Right ventricle myocardium superior (tissue), 1 donor: ENCODE data around the gene HAO1. TPM values are rescaled to one million over a fixed set of nuclear protein-coding genes. Genes with fewer than 3 reads are reported as not detected.
"Not testable (repeated sequence)": the region's sequence is repeated elsewhere in the genome, so short reads cannot be mapped to it uniquely, and the experiment has no call there.

Source experiments
- ATAC-seq: fragments of 200-7000 bp; cut with Tn5 transposase; one replicate; pipeline ENCODE4 v1.9.1; 2020; ENCODE audit warnings: mild to moderate bottlenecking; ENCODE audit not compliant: poor library complexity
- DNase-seq: peaks from one replicate; pipeline ENCODE4 v3.0.0-alpha.2; 2020
- intact Hi-C: fragments of 100-400 bp; cut with DNase I; formaldehyde crosslinking; loops from one replicate; pipeline ENCODE4 v1.11.2; 2022
- total RNA-seq: library from RNA; stranded (reverse); fragmentation: NEBNext Ultra II Directional; extraction: Animal tissue kit (Norgen Biotek cat#: 25700); gene quantifications from one replicate; pipeline ENCODE4 v1.2.1, GENCODE V29; 2021
- donor health status: DM: no; HTN: yes; CAD: no; lungs with severe emphysema.

Gene HAO1
- total RNA-seq, 1 donor from 2014 or later, result not detected

- intact Hi-C loops, result no loop called here
- ATAC-seq, result no peak
- DNase-seq, result no peak
These were observed 60.4 kb downstream of the HAO1 start for GRCh38 chr20:7879883-7880282.

- ATAC-seq, result no peak
- intact Hi-C loops, result no loop called here
- DNase-seq, result no peak
These were observed 72.2 kb downstream of the HAO1 start for GRCh38 chr20:7868108-7868507.

- DNase-seq (no peak), ATAC-seq (no peak)
- intact Hi-C loops, result no loop called here
These were observed 74.0 kb downstream of the HAO1 start for GRCh38 chr20:7866285-7866684.

GRCh38 chr20:7859356-7859802, 80.9 kb downstream of the HAO1 start:
- DNase-seq (no peak), ATAC-seq (peak; percentile 55)
- intact Hi-C loops, result no loop called here

- DNase-seq, result no peak
- intact Hi-C loops, result no loop called here
- no peak for ATAC-seq
These were observed 81.5 kb downstream of the HAO1 start for GRCh38 chr20:7858734-7859250.

GRCh38 chr20:7856756-7857155, 83.5 kb downstream of the HAO1 start:
- DNase-seq (no peak), ATAC-seq (no peak)
- intact Hi-C loops, result no loop called here

GRCh38 chr20:7855545-7855944, 84.7 kb downstream of the HAO1 start:
- intact Hi-C loops, result no loop called here
- DNase-seq, result no peak

GRCh38 chr20:7853493-7853892, 86.8 kb downstream of the HAO1 start:
- intact Hi-C loops, result no loop called here
- DNase-seq, result no peak
- ATAC-seq, result no peak

More at GRCh38 chr20:7855545-7855944, 84.7 kb downstream of the HAO1 start:
- ATAC-seq, result no peak

GRCh38 chr20:7850775-7851490, 89.3 kb downstream of the HAO1 start:
- no peak for DNase-seq
- no peak for ATAC-seq
- intact Hi-C loops, result no loop called here

GRCh38 chr20:7849675-7850074, 90.6 kb downstream of the HAO1 start:
- no peak for ATAC-seq
- intact Hi-C loops, result no loop called here
- DNase-seq, result no peak

- DNase-seq (no peak), ATAC-seq (no peak)
- intact Hi-C loops, result no loop called here
These were observed 91.9 kb downstream of the HAO1 start for GRCh38 chr20:7848351-7848750.

GRCh38 chr20:7843613-7844012, 96.6 kb downstream of the HAO1 start:
- intact Hi-C loops, result no loop called here
- ATAC-seq (no peak), DNase-seq (peak; percentile 46)

GRCh38 chr20:7841971-7842310, 98.3 kb downstream of the HAO1 start:
- intact Hi-C loops, result no loop called here
- peak; percentile 46 for DNase-seq
- ATAC-seq, result peak; percentile 86

- intact Hi-C loops, result no loop called here
- DNase-seq (peak; percentile 42), ATAC-seq (peak; percentile 62)
These were observed 98.8 kb downstream of the HAO1 start for GRCh38 chr20:7841291-7841970.

GRCh38 chr20:7836076-7836475, 104.2 kb downstream of the HAO1 start:
- intact Hi-C loops, result no loop called here
- DNase-seq (no peak), ATAC-seq (no peak)

- ATAC-seq, DNase-seq, intact Hi-C loops: not testable (repeated sequence)
These were observed 105.8 kb downstream of the HAO1 start for GRCh38 chr20:7834441-7834840.
